Brain microvascular endothelial cell (primary cell): ENCODE results near the gene ATF2.

Experiments
- DNase-seq: peaks from one replicate; pipeline ENCODE4 v3.0.0-alpha.2; 2020
- H3K27ac ChIP-seq: fragments of 250-450 bp; sonication (Bioruptor Pico); 2 replicates; pipeline ENCODE4 v1.5.1; 2020; ENCODE audit warnings: mild to moderate bottlenecking, moderate library complexity
- H3K27me3 ChIP-seq: fragments of 250-450 bp; sonication (Bioruptor Pico); replicated peaks from 2 replicates; pipeline ENCODE4 v1.5.1; 2020; ENCODE audit warnings: mild to moderate bottlenecking
- H3K36me3 ChIP-seq: fragments of 250-450 bp; sonication (Bioruptor Pico); replicated peaks from 2 replicates; pipeline ENCODE4 v1.5.1; 2020; ENCODE audit warnings: mild to moderate bottlenecking
- H3K4me3 ChIP-seq: 2 replicates; pipeline ENCODE4 v1.5.1; 2011; ENCODE audit warnings: low read depth, mild to moderate bottlenecking, control low read depth, low read length, moderate library complexity
- in situ Hi-C: cut with HindIII; loops from 2 replicates; pipeline ENCODE4 v1.10.0; 2017; ENCODE audit warnings: low sequenced_read_pairs, low pct_ligation_motif_present
- TF ChIP-seq, protein P1 (sequence below): IDR thresholded peaks from 2 replicates; pipeline ENCODE4 v1.5.1; 2011; ENCODE audit warnings: low read depth, mild to moderate bottlenecking, moderate library complexity, low read length, control low read depth, inconsistent platforms; ENCODE audit errors: missing control alignments

Gene ATF2, protein sequence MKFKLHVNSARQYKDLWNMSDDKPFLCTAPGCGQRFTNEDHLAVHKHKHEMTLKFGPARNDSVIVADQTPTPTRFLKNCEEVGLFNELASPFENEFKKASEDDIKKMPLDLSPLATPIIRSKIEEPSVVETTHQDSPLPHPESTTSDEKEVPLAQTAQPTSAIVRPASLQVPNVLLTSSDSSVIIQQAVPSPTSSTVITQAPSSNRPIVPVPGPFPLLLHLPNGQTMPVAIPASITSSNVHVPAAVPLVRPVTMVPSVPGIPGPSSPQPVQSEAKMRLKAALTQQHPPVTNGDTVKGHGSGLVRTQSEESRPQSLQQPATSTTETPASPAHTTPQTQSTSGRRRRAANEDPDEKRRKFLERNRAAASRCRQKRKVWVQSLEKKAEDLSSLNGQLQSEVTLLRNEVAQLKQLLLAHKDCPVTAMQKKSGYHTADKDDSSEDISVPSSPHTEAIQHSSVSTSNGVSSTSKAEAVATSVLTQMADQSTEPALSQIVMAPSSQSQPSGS

DNA sequence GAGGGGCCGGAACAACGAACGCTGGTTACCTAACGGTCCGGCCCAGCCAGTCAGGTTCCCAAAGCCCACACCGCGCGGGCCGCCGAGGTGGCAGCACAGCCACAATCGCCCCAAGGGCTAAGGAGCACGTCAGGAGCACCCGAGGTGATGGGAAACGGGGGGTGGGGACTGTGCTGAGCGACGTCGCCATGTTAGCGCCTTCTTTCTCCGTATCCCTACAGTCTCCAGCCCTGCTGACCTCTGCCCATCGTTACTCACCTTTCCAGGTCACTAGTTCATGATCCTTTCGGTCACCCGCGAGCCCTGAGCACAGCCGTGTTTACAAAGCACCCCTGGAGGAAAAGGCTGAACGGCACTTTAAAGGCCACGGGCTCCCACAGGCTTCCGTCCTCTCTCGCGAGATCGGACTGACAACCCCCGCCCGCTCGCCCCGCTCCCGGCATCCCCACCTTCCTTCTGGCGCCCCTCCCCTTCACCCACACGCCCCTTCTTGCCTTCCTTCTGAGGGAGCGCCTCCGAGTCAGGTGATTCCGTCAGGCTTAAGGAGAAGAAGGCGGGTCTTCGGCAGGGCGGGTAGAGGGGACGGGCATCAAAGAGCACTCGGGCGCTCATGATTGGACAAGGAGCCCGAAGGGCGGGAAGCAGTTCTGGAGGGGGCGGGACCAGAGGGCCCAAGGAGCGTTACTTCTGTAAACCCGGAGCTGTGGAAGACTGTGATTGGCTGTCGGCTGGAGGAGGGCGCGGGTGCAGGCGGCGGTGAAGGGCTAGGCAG, at the start of gene ATF2:
TSS of gene ATF2 (minus strand) at position 412 of the 772 bp plus-strand sequence. CDS start 31,760 bp downstream, outside the sequence.
- DNase-seq = peak; percentile 100
- no peaks in the 10 kb centered on the region for H3K27me3 ChIP-seq
- TF ChIP-seq, protein P1, sequence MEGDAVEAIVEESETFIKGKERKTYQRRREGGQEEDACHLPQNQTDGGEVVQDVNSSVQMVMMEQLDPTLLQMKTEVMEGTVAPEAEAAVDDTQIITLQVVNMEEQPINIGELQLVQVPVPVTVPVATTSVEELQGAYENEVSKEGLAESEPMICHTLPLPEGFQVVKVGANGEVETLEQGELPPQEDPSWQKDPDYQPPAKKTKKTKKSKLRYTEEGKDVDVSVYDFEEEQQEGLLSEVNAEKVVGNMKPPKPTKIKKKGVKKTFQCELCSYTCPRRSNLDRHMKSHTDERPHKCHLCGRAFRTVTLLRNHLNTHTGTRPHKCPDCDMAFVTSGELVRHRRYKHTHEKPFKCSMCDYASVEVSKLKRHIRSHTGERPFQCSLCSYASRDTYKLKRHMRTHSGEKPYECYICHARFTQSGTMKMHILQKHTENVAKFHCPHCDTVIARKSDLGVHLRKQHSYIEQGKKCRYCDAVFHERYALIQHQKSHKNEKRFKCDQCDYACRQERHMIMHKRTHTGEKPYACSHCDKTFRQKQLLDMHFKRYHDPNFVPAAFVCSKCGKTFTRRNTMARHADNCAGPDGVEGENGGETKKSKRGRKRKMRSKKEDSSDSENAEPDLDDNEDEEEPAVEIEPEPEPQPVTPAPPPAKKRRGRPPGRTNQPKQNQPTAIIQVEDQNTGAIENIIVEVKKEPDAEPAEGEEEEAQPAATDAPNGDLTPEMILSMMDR = no peak
- in situ Hi-C loops = no loop called here
- peak within 1 kb of the TSS; percentile 100 for H3K4me3 ChIP-seq
- peak within 1 kb of the TSS; percentile 90 for H3K27ac ChIP-seq
- H3K36me3 ChIP-seq = no peaks in the 10 kb centered on the region

DNA sequence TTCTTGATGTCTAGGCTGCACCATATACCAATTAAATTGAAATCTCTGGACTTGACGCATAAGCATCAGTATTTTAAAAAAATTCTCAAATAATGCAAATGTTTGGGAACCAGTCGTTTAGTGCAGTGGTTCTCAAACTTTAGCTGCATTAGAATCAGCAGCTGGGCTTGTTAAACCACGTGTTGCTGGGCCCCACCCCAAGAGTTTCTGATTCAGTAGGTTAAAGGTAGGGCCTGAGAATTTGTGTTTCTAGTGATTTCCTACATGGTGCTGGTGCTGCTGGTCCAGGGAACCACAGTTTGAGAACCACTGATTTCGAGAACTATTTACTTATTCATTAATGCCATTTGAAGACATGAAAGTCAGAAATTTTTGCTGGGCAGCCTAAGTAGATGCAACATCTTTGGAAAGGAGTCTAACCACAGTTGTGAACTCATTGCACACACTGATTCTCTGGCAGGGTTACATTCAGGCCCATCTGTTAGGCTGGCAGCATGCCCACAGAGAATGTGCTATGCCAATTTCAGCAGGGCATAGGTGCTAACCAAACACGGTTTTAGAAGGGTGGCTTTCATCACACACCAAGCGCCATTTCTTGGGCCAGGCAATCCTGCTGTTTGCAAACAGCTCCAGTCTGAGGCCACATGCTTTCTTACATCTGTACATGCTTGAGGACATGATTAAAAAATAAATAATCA, 39.9 kb upstream of the ATF2 start:
- TF ChIP-seq, protein P1 = no peak
- Histone ChIP-seq H3K27ac (no peak overlapping the region), H3K36me3 (no peaks in the 10 kb centered on the region), H3K27me3 (no peaks in the 10 kb centered on the region), H3K4me3 (no peak overlapping the region)
- in situ Hi-C loops = no loop called here
- DNase-seq = no peak

DNA sequence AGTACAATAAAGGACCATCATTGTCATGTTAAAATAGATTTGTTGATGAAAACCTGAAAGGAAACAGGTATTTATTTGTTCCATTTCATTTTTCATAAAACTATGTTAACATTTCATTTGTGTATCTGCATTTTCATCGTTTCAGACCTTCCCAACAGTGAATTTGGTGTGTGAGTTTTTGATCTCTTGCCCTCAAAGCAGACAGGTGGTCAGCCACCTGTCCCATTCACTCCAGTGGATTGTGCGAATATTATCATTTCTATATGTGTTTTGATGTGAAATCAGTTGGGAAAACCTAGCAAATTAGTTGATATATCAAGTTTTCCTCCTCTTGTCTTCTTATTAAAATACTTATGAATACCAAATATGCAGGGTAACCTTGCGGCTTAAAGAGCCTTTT, 38.9 kb upstream of the ATF2 start:
- no peak overlapping the region for H3K27ac ChIP-seq
- in situ Hi-C loops = no loop called here
- H3K4me3 ChIP-seq = no peak overlapping the region
- H3K36me3 ChIP-seq = no peaks in the 10 kb centered on the region
- DNase-seq = no peak
- TF ChIP-seq, protein P1 = no peak
- H3K27me3 ChIP-seq = no peaks in the 10 kb centered on the region

DNA sequence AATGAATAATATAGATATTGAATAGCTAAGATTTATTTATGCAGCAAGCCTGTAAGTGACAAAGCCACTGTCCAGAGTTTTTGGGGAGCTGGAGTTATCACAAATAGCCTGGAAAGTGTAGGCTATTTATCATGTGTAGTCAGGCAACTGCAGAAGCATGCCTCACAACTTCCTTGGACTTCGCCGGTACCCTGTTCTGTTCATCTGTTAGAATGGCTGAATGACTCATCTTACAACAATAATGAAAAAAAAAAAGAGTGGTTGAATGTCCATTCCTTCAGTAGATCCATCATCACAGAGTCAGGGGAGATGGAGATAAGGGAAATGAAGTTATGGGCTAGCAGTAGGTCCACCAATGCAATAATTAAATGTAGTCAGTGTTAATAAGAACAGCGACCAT, 37.5 kb upstream of the ATF2 start:
- Histone ChIP-seq H3K36me3 (no peaks in the 10 kb centered on the region), H3K27ac (no peak overlapping the region), H3K4me3 (no peak overlapping the region), H3K27me3 (no peaks in the 10 kb centered on the region)
- in situ Hi-C loops = no loop called here
- TF ChIP-seq, protein P1 = no peak
- peak; percentile 72 for DNase-seq

DNA sequence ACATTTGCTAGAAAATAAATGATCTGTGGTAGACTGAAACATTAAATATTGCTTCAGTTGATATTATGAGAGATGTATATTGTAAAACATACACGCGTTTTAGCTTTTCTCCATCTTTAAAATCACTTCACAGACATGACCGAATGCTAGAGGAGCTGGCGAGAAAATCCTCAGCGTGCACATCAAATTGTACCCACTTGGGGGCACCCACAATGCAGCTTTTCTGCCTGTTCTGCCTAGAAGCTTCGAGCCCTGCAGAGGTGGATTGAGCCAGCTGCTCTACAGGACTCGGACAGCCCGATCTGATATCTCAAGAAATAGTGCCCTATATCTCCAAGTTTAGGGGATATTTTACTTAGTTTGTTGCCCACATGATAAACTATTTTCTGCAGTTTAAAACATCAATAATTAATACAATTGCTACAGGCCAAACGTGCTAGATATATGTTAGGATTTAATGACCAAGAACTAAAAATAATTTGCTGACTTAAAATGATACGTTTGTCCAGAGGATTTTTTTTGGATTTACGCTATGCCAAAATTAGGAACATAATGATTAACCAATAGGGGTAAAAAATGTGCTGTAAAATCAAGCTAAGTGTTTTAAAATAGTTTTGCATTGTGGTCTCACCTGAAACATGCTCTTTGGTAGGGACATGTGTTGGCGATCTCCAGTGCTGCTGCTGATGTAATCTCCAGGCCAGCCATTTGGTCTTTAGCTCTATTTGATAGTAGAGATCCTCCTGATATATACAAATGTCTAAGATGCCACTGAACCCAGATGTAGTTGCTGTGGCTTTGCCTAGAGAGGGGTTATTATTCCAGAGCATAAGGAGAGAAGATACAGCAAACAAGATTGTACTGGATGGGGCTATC, 35.9 kb upstream of the ATF2 start:
- Histone ChIP-seq H3K36me3 (no peaks in the 10 kb centered on the region), H3K27me3 (no peaks in the 10 kb centered on the region), H3K27ac (no peak overlapping the region), H3K4me3 (no peak overlapping the region)
- peak; percentile 57 for DNase-seq
- in situ Hi-C loops = no loop called here
- TF ChIP-seq, protein P1 = peak; percentile 81
